Activated T-helper 2 cell treated with anti-CD3 and anti-CD28 coated beads, Interferon-gamma antibody, Interleukin-2, Interleukin-4, amounts not matched to agents 10 μg/mL and 5 μg/mL and 100 μg/mL, durations not matched to agents 14 hours and 24 hours and 36 hours (primary cell): ENCODE measurements around the gene PRICKLE2. TPM values are rescaled to one million over a fixed set of nuclear protein-coding genes. Genes with fewer than 3 reads are reported as not detected.

Experiments
- DNase-seq: peaks from one replicate; pipeline ENCODE4 v3.0.0; 2021; ENCODE audit warnings: low spot score
- H3K27ac Mint-ChIP-seq: one replicate; pipeline ENCODE4 v1.8.0; 2021; ENCODE audit warnings: mixed read lengths
- H3K27me3 Mint-ChIP-seq: one replicate; pipeline ENCODE4 v1.8.0; 2021; ENCODE audit warnings: low read depth, mixed read lengths
- H3K36me3 Mint-ChIP-seq: one replicate; pipeline ENCODE4 v1.8.0; 2021; ENCODE audit warnings: low read depth, mixed read lengths
- H3K4me1 Mint-ChIP-seq: one replicate; pipeline ENCODE4 v1.8.0; 2021; ENCODE audit warnings: low read depth, mixed read lengths
- H3K4me3 Mint-ChIP-seq: one replicate; pipeline ENCODE4 v1.8.0; 2021; ENCODE audit warnings: low read depth, mild to moderate bottlenecking, moderate library complexity, mixed read lengths
- H3K9me3 Mint-ChIP-seq: one replicate; pipeline ENCODE4 v1.8.0; 2021; ENCODE audit warnings: mixed read lengths
- intact Hi-C: fragments of 100-400 bp; cut with micrococcal nuclease; formaldehyde crosslinking; loops from one replicate; pipeline ENCODE4 v1.15.1; 2023
- total RNA-seq: library from RNA; stranded (reverse); gene quantifications from 2 replicates; pipeline ENCODE4 v1.2.3, GENCODE V29; 2022

Gene PRICKLE2
- total RNA-seq, 1 donor from 2014 or later: not detected

GRCh38 chr3:64049832-64050231 lies 175.4 kb downstream of the PRICKLE2 start:
- no peak overlapping the region for H3K4me3 Mint-ChIP-seq
- no peaks in the 10 kb centered on the region for H3K36me3 Mint-ChIP-seq
- no peak overlapping the region for H3K27ac Mint-ChIP-seq
- intact Hi-C loops: loop anchor here (10.0 kb wide), 1 partner anchor 105 kb away; no protein-coding TSS in a partner anchor
- peaks cover 14% of the 10 kb centered on the region for H3K4me1 Mint-ChIP-seq
- H3K9me3 Mint-ChIP-seq: no peaks in the 10 kb centered on the region
- H3K27me3 Mint-ChIP-seq: peaks cover 5% of the 10 kb centered on the region
- DNase-seq: no peak

- Mint-ChIP-seq H3K27me3 (peaks cover 5% of the 10 kb centered on the region), H3K4me1 (peaks cover 14% of the 10 kb centered on the region), H3K4me3 (no peak overlapping the region), H3K27ac (peak overlapping the region; percentile 50), H3K9me3 (no peaks in the 10 kb centered on the region), H3K36me3 (no peaks in the 10 kb centered on the region)
- intact Hi-C loops: no loop called here
- no peak for DNase-seq
Measured at GRCh38 chr3:64049136-64049535, 176.1 kb downstream of the PRICKLE2 start.

- H3K4me3 Mint-ChIP-seq: no peak overlapping the region
- no peaks in the 10 kb centered on the region for H3K9me3 Mint-ChIP-seq
- H3K27ac Mint-ChIP-seq: peak overlapping the region; percentile 47
- H3K27me3 Mint-ChIP-seq: peaks cover 7% of the 10 kb centered on the region
- peaks cover 14% of the 10 kb centered on the region for H3K4me1 Mint-ChIP-seq
- no peak for DNase-seq
- no peaks in the 10 kb centered on the region for H3K36me3 Mint-ChIP-seq
- intact Hi-C loops: no loop called here
Measured at GRCh38 chr3:64048631-64049061, 176.6 kb downstream of the PRICKLE2 start.

GRCh38 chr3:64047787-64048186 lies 177.5 kb downstream of the PRICKLE2 start:
- peaks cover 7% of the 10 kb centered on the region for H3K27me3 Mint-ChIP-seq
- peaks cover 14% of the 10 kb centered on the region for H3K4me1 Mint-ChIP-seq
- no peak overlapping the region for H3K4me3 Mint-ChIP-seq
- H3K9me3 Mint-ChIP-seq: no peaks in the 10 kb centered on the region
- intact Hi-C loops: no loop called here
- no peak for DNase-seq
- no peaks in the 10 kb centered on the region for H3K36me3 Mint-ChIP-seq
- no peak overlapping the region for H3K27ac Mint-ChIP-seq

- H3K27ac Mint-ChIP-seq: no peak overlapping the region
- H3K27me3 Mint-ChIP-seq: peaks cover 8% of the 10 kb centered on the region
- no peaks in the 10 kb centered on the region for H3K9me3 Mint-ChIP-seq
- H3K36me3 Mint-ChIP-seq: no peaks in the 10 kb centered on the region
- intact Hi-C loops: no loop called here
- no peak for DNase-seq
- H3K4me3 Mint-ChIP-seq: no peak overlapping the region
- H3K4me1 Mint-ChIP-seq: peaks cover 14% of the 10 kb centered on the region
Measured at GRCh38 chr3:64046996-64047594, 178.2 kb downstream of the PRICKLE2 start.

- Mint-ChIP-seq H3K36me3 (no peaks in the 10 kb centered on the region), H3K27ac (no peak overlapping the region), H3K9me3 (no peaks in the 10 kb centered on the region), H3K27me3 (peaks cover 10% of the 10 kb centered on the region), H3K4me1 (peaks cover 14% of the 10 kb centered on the region), H3K4me3 (no peak overlapping the region)
- DNase-seq: no peak
- intact Hi-C loops: no loop called here
Measured at GRCh38 chr3:64046592-64046991, 178.7 kb downstream of the PRICKLE2 start.

- intact Hi-C loops: no loop called here
Measured at GRCh38 chr3:64042952-64043351, 182.3 kb downstream of the PRICKLE2 start.

More at GRCh38 chr3:64042952-64043351, 182.3 kb downstream of the PRICKLE2 start:
- H3K4me1 Mint-ChIP-seq: no peaks in the 10 kb centered on the region
- no peaks in the 10 kb centered on the region for H3K36me3 Mint-ChIP-seq
- H3K4me3 Mint-ChIP-seq: no peak overlapping the region
- H3K27ac Mint-ChIP-seq: no peak overlapping the region
- peaks cover 22% of the 10 kb centered on the region for H3K27me3 Mint-ChIP-seq
- no peaks in the 10 kb centered on the region for H3K9me3 Mint-ChIP-seq
- DNase-seq: no peak

Other genes with a start within 250 kb of the PRICKLE2 start
- gene PSMD6, start 202.0 kb downstream of the PRICKLE2 start, total RNA-seq: 125 and 131 TPM in 2 replicates